ENCODE measurements around the gene MKI67.

The MKI67 gene

DNA sequence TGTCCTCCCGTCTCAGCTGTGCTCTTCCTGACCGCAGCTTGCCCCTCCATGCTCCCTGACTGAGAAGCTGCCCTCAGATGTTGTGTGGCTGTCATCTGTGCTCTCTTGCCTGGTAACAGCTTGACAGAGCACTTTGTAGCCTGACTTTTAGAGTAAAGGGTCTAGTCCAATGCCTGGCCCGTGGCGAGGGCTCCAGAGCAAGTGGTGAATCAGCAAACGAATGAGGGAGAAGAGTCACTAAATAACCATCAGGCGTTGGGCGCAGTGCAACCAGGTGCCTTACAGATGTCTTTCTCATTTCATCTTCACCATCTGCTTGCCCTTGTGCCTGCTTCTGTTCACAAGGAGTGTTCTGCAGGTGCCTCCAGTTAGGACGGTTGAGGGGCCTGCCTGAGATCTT is 45.6 kb downstream of the MKI67 start:
- peak in 1 of 2 donors; percentile 13 for DNase-seq

DNA sequence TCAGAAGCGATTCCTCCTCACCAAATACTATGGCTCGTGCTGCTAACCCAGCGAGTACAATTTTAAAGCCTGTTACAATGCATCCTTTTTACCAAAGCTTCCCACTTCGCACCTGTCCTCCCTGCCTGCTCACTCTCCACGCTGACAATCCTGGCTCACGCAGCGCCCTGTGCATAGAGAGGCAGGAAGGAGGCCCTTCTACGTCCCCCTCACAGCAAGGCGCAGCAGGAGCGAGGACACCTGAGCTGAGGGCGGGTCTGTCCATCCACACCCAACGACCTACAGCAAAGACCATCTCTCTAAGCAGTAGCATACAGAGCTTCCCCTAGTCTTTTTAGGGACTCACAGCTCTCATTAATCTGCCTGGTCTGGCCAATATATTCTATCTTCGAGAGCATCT is 46.0 kb downstream of the MKI67 start:
- peak in 1 of 2 donors; percentile 15 for DNase-seq

GRCh38 chr10:128078136-128078969 is 47.9 kb downstream of the MKI67 start:
- DNase-seq: peak; percentile 49 to 58

GRCh38 chr10:128077155-128077875 is 48.9 kb downstream of the MKI67 start:
- peak in 1 of 2 donors; percentile 8 for DNase-seq

GRCh38 chr10:128074589-128074988 is 51.6 kb downstream of the MKI67 start:
- DNase-seq: no peak

- DNase-seq: no peak
Observed at GRCh38 chr10:128073890-128074289, 52.3 kb downstream of the MKI67 start.

DNA sequence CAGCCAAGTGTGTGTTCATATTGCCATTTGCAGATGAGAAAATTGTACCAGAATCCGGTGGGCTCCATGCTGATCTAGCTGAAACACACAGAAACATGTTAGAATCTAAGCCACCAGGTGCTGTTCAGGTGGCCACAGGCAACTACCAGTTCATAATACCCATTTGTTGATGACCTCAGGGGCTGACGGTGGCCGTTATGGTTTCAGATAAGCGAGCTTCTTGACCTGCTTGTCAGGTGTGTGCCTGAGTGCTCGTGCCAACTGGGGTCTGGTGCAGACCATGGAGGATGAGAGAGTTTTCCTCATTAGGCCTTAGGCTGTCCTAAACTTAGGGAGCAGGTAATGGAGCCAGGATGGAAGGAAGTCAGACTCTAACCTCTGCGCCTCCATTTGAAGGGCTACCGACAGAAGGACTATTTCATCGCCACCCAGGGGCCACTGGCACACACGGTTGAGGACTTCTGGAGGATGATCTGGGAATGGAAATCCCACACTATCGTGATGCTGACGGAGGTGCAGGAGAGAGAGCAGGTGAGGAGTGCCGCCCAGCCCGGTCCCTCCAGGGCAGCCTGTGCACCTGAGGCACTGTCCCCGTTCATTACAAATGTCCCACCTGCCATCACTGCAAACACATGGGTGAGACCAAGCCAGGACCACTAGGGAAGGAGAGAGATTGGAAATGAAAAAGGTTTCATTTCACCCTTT is 53.1 kb downstream of the MKI67 start:
- DNase-seq: no peak

- no peak for DNase-seq
Observed at GRCh38 chr10:128072046-128072445, 54.2 kb downstream of the MKI67 start.

DNA sequence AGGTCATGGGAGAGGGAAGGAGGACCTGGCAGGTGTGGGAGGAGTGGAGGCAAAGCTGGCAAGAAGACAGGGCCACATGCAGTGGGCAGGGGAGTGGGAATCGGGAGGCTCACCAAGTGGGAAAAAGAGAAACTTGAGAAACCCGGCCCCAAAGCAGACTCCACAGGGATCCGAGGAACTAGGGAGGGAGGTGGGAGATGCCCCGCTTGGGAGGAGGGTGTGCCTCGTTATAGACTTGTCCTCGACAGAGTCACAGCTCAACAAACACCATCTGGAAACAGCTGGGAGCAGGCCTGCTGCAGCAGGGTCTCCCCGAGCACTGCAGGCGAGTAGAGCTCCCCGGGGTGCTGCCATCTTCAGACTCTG is 54.8 kb downstream of the MKI67 start:
- no peak for DNase-seq

GRCh38 chr10:128070721-128071416 is 55.4 kb downstream of the MKI67 start:
- DNase-seq: no peak

GRCh38 chr10:128070161-128070560 is 56.1 kb downstream of the MKI67 start:
- DNase-seq: no peak

- peak; percentile 85 for DNase-seq
Observed at GRCh38 chr10:128069351-128070051, 56.7 kb downstream of the MKI67 start.

- DNase-seq: no peak
Observed at GRCh38 chr10:128068398-128069285, 57.6 kb downstream of the MKI67 start.

DNA sequence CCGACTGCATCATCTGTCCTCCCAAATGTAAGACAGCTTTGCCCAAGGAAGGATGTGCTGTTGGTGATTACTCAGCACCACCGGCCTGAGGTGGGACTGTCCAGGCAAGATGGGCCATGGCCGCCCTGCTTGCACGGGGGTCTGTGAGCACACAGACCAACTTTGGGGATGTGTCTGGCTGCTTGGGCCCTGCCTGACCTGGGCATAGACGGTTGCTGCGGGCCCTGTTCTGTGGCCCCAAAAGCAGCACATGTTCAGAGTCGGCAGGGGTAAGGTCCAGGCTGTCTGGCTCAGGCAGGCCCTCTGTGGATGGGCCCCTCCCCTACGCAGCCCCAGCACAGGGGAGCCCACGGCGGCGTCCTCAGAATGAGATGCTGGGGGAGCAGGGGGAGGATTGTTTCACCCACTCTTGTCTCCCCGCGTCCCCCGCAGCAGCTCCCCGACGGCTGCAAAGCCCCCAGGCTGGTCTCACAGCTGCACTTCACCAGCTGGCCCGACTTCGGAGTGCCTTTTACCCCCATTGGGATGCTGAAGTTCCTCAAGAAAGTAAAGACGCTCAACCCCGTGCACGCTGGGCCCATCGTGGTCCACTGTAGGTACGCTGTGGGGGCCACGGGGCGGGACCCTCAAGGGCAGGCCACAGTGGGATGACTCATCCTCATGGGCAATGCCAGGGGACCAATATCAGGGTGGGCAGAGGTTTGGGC is 58.4 kb downstream of the MKI67 start:
- DNase-seq: no peak

GRCh38 chr10:128066870-128067382 is 59.3 kb downstream of the MKI67 start:
- no peak for DNase-seq

- no peak for DNase-seq
Observed at GRCh38 chr10:128065881-128066534, 60.2 kb downstream of the MKI67 start.

- DNase-seq: no peak
Observed at GRCh38 chr10:128064970-128065580, 61.1 kb downstream of the MKI67 start.

- DNase-seq: peak; percentile 72 to 81
Observed at GRCh38 chr10:128064108-128064969, 61.9 kb downstream of the MKI67 start.
